ENCODE results near the gene FLRT2.

Gene FLRT2

DNA sequence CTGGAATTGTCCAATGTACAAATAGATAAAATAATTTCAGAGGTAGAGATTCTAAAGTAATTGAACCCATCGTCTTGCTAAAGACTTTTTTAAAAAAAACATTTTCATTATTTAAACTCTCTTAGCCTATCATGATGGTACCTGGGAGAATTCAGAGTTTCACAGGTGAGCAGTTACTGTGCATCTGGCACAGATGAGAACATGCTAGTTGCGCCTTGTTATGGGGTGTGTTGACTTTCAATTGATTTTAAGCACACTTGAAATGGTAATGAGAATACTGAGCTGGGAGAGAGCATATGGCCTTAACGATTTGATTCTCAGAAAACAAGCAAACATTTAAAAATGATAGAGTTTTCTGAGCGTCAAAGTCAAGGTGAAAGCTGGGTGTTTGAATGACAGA, 66.6 kb downstream of the FLRT2 start:
- no peak for DNase-seq (ENCODE audit: low read depth)
- no peak overlapping the region for H3K4me3 ChIP-seq (ENCODE audit: control insufficient read depth, low read depth, low read length)
- TF ChIP-seq CTCF (conservative IDR thresholded peaks at IDR 0.05; ENCODE audit: control insufficient read depth, insufficient read depth, low read depth, low read length), result no peak

DNA sequence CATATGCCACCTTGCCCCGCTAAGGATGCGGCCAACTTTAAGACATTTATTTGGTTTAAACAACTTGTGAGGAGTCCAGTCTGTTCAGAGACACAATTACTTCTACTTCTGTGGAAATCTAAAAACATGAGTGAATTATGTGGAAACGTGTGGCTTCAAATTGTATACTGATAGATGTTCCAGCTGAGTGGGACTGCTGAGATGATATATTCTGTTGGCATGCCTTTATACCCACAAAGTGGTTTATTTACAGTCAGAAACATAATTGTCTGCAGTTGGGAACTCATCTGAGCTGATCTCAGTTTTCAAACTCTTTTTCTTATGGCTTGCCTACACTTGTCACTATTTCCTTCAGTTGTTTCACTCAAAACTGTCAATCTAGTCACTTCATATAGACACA, 67.8 kb downstream of the FLRT2 start:
- TF ChIP-seq CTCF (conservative IDR thresholded peaks at IDR 0.05; ENCODE audit: control insufficient read depth, insufficient read depth, low read depth, low read length), result no peak
- peak; percentile 27 for DNase-seq (ENCODE audit: low read depth)

GRCh38 chr14:85599939-85600338, 70.0 kb downstream of the FLRT2 start:
- no peak for TF ChIP-seq CTCF (conservative IDR thresholded peaks at IDR 0.05; ENCODE audit: control insufficient read depth, insufficient read depth, low read depth, low read length)
- no peak overlapping the region for H3K4me3 ChIP-seq (ENCODE audit: control insufficient read depth, low read depth, low read length)
- peak; percentile 62 for DNase-seq (ENCODE audit: low read depth)

More for the DNA sequence above, 67.8 kb downstream of the FLRT2 start:
- H3K4me3 ChIP-seq (ENCODE audit: control insufficient read depth, low read depth, low read length), result no peak overlapping the region

- DNase-seq (ENCODE audit: low read depth), result peak; percentile 34
- no peak overlapping the region for H3K4me3 ChIP-seq (ENCODE audit: control insufficient read depth, low read depth, low read length)
Observed at GRCh38 chr14:85601246-85601645, 71.3 kb downstream of the FLRT2 start.

GRCh38 chr14:85601690-85602089, 71.7 kb downstream of the FLRT2 start:
- DNase-seq (ENCODE audit: low read depth), result no peak
- no peak for TF ChIP-seq CTCF (conservative IDR thresholded peaks at IDR 0.05; ENCODE audit: control insufficient read depth, insufficient read depth, low read depth, low read length)
- no peak overlapping the region for H3K4me3 ChIP-seq (ENCODE audit: control insufficient read depth, low read depth, low read length)

More at GRCh38 chr14:85601246-85601645, 71.3 kb downstream of the FLRT2 start:
- TF ChIP-seq CTCF (conservative IDR thresholded peaks at IDR 0.05; ENCODE audit: control insufficient read depth, insufficient read depth, low read depth, low read length), result no peak

GRCh38 chr14:85602345-85602744, 72.4 kb downstream of the FLRT2 start:
- DNase-seq (ENCODE audit: low read depth), result no peak
- TF ChIP-seq CTCF (conservative IDR thresholded peaks at IDR 0.05; ENCODE audit: control insufficient read depth, insufficient read depth, low read depth, low read length), result no peak
- no peak overlapping the region for H3K4me3 ChIP-seq (ENCODE audit: control insufficient read depth, low read depth, low read length)

- TF ChIP-seq CTCF (conservative IDR thresholded peaks at IDR 0.05; ENCODE audit: control insufficient read depth, insufficient read depth, low read depth, low read length), result no peak
- no peak overlapping the region for H3K4me3 ChIP-seq (ENCODE audit: control insufficient read depth, low read depth, low read length)
- DNase-seq (ENCODE audit: low read depth), result no peak
Observed at GRCh38 chr14:85604021-85604420, 74.1 kb downstream of the FLRT2 start.
